Measurements from ENCODE around the gene NPNT.

DNA sequence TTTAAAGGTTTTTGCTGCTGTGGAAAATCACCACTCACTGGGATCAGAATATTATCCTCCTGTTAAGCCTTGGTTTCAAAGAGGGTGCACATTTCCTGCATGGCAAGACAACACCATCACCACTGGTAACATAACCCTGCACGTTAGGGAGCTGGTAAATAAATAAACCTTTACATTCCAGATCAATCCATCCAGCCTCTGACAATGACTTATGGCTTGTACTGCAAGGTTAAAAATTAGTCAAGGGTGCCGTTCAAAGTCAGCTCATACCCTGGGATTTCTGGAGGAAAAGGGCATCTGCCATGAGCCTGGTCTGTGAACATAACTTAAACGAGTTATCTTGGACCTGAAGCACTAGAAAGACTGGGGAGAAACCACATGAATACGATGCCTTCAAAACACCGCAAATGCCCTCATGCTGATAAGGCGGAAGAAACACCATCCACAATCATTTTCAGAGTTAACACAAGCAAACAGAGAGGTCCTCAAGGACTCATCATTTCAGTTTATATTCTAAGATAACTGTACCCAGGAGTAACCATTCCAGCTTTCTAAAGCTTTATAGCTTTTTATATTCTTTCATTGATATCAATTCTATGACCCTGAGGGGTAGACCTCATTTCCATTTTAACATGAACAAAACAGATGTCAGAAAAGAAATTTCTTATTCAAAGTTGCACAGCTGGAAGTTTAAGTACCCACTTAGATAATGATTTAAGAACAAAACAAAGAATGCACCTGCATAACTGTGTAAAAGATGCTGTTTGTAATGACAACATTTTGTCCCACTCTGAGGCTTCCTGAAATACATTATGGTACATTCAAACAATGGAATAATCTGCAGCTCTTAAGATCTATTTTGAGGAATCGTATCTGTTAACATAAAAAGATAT, 103.1 kb downstream of the NPNT start:
- TF ChIP-seq MAX (IDR thresholded peaks at IDR 0.05): no peak
- no peak for TF ChIP-seq TAF1 (IDR thresholded peaks at IDR 0.05; ENCODE audit: low read depth)
- no peak for TF ChIP-seq YY1 (IDR thresholded peaks at IDR 0.05; ENCODE audit: low read depth)
- TF ChIP-seq TEAD4 (IDR thresholded peaks at IDR 0.05): no peak
- TF ChIP-seq CEBPB (IDR thresholded peaks at IDR 0.05): no peak
- no peak for TF ChIP-seq USF1 (IDR thresholded peaks at IDR 0.05)
- no peak for TF ChIP-seq EP300 (IDR thresholded peaks at IDR 0.05; ENCODE audit: borderline replicate concordance)

Measured in Ishikawa (cell line).